Measurements from ENCODE around the gene GOLGA6L10. TPM values are rescaled to one million over a fixed set of nuclear protein-coding genes. Genes with fewer than 3 reads are reported as not detected.
A peak's percentile ranks its signal among the peaks of the same experiment; 100 is the strongest.
"Not testable (repeated sequence)": the region's sequence is repeated elsewhere in the genome, so short reads cannot be mapped to it uniquely, and the experiment has no call there.

The GOLGA6L10 gene
- total RNA-seq, 1 donor from 2014 or later = 1.5 TPM

DNA sequence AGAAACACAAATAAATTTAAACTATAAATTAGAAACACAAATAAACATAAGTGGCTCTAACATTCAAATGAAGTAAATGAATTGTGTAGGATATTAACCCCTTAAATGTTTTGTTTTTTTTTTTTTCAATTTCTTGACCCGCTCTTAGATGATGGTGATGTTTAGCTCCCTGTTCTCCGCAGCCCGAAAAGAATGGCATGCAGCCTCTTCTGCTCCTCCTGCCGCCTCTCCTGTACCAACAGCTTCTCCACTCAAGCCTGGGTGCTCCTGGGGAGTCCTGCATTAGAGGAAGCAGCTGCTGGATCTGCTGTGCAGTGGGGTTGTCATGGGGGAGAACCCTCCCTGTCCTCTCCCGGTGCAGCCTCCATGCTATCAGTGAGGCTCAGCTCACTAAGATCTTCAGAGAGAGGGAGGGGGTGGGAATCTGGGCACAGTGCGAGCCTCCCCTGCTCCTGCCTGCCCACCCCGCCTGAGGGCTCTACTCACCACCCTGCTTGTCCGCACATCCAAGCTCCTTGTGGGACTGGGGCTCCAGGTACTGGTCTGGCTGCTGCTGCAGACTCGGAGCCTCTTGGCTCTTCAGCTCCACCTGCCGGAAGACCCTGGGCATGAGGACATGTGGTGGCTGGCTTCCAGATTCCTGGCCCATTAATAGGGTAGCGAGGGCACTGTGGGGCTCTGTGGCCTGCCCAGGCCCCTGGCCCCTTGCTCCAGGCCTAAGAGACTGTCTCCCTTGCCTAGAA, 6.5 kb downstream of the GOLGA6L10 start:
- H3K9me3 ChIP-seq; H3K4me3 ChIP-seq; intact Hi-C loops (cut with DNase I); H3K27me3 ChIP-seq; H3K4me1 ChIP-seq; H3K36me3 ChIP-seq; H3K27ac ChIP-seq: not testable (repeated sequence)
- peak in 1 of 2 donors; percentile 67 for DNase-seq (ENCODE audit: low spot score in 2 of 2)
- TF ChIP-seq, protein P1, sequence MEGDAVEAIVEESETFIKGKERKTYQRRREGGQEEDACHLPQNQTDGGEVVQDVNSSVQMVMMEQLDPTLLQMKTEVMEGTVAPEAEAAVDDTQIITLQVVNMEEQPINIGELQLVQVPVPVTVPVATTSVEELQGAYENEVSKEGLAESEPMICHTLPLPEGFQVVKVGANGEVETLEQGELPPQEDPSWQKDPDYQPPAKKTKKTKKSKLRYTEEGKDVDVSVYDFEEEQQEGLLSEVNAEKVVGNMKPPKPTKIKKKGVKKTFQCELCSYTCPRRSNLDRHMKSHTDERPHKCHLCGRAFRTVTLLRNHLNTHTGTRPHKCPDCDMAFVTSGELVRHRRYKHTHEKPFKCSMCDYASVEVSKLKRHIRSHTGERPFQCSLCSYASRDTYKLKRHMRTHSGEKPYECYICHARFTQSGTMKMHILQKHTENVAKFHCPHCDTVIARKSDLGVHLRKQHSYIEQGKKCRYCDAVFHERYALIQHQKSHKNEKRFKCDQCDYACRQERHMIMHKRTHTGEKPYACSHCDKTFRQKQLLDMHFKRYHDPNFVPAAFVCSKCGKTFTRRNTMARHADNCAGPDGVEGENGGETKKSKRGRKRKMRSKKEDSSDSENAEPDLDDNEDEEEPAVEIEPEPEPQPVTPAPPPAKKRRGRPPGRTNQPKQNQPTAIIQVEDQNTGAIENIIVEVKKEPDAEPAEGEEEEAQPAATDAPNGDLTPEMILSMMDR (IDR thresholded peaks at IDR 0.05) = peak in 2 of 3 experiments; percentile 20 to 36

DNA sequence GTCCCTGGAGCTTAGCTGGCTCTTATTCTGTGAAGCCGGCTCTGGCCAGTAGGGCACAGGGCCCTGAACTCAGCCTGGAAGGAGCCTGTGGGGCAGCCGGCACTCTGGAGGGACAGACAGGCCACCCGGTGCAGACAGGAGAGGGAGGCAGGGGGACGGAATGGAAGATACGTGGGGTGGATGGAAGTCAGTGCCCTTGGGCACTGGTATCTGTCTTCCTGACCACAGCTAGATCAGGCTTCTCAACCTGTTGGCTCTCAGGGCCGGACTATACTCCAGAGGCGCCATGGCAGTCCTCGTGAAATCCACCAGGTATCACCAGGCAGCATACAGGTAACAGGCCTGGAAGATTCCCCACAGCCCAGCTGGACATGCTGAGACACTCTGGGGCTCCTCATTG, 10.7 kb downstream of the GOLGA6L10 start:
- H3K27me3 ChIP-seq; H3K36me3 ChIP-seq; H3K4me1 ChIP-seq; intact Hi-C loops (cut with DNase I); H3K27ac ChIP-seq; H3K9me3 ChIP-seq; H3K4me3 ChIP-seq: not testable (repeated sequence)
- peak in 1 of 2 donors; percentile 30 for DNase-seq (ENCODE audit: low spot score in 2 of 2)

DNA sequence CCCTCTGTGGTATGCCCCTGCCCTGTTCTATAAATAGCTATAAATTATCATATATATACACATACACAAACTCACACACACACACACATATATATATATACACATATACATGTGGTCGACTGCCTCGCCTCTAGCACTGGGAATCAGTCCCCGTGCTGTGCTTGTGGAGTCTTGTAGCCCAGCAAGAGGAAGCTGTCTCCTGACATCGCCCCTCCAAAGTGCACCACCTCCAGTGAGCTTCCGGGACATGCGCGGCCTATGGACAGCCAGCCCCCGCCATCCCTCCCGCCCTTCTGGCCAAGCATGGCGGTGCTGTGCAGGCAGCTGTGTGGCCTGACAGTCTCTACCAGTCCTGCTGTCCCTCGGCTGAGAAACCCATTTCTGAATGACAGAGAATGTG, 11.2 kb downstream of the GOLGA6L10 start:
- H3K4me3 ChIP-seq; intact Hi-C loops (cut with DNase I); DNase-seq (ENCODE audit: low spot score in 2 of 2); H3K27me3 ChIP-seq; H3K36me3 ChIP-seq; H3K27ac ChIP-seq; H3K9me3 ChIP-seq; H3K4me1 ChIP-seq: not testable (repeated sequence)

DNA sequence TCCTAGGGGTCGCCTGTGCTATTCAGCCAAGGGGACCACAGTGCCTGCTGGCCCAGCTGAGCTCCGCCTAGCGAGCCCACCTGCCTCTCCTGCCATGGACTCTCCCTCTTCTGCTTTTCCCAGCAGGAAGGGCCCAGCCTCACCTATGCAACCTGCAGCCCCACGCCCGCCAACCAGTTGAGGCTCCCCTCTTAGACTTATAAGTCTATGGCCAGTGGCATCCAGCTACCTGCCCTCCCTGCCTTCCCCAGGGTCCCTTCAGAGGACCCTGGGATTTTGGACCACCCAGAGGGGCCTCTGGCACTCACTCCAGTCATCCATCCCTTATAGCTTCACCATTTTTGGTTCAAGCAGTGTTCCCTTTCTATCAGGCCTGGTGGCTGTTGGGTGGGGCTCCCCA, 12.2 kb downstream of the GOLGA6L10 start:
- H3K4me1 ChIP-seq; H3K9me3 ChIP-seq; H3K36me3 ChIP-seq; H3K27ac ChIP-seq; intact Hi-C loops (cut with DNase I); H3K27me3 ChIP-seq; H3K4me3 ChIP-seq: not testable (repeated sequence)
- DNase-seq (ENCODE audit: low spot score in 2 of 2) = peak in 1 of 2 donors; percentile 39

DNA sequence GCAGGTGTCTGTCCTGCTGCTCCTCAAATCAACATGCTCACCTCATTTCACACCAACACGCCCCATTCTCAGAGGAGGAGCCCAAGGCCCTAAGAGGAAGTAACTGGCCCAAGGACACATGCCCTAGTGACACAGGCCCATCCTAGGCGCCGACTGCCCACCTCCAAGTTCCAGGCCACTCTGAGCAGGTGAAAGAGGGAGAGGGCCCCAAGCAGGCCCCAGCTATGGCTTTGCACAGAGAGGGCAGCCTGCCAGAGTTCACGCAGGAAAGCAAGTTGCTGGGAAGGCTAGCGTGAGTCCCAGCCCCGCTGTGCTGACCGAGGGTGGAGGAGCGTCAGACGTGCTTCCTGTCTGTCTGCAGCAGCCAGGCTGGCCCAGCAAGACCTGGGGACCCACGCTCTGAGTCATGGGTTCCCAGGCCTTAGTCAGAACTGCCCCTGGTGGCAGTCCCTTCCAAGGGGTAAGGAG, 13.1 kb downstream of the GOLGA6L10 start:
- H3K27ac ChIP-seq; H3K9me3 ChIP-seq; H3K4me3 ChIP-seq; intact Hi-C loops (cut with DNase I); H3K4me1 ChIP-seq; H3K27me3 ChIP-seq; H3K36me3 ChIP-seq: not testable (repeated sequence)
- peak in 1 of 2 donors; percentile 42 for DNase-seq (ENCODE audit: low spot score in 2 of 2)

DNA sequence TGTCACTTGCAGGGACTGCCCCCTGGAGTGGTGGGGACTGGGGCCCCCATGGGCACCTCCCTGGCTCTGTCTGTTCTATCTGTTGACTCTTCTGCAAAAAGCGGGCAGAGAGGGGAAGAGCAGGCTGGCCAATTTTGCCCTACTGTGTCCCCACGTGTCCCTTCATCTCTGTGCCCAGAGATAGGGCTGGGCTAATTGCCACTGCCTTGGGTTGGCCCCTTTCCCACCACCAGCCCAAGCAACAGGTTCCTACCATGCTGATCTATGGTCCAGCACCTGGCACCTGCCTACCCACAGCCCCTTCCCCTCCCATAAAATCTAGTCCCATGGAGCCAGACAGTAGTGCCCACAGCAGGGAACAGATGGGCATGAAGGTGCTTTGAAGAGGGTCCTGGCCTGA, 14.3 kb downstream of the GOLGA6L10 start:
- DNase-seq (ENCODE audit: low spot score in 2 of 2); H3K27ac ChIP-seq; H3K36me3 ChIP-seq; intact Hi-C loops (cut with DNase I); H3K27me3 ChIP-seq; H3K4me1 ChIP-seq; H3K4me3 ChIP-seq; H3K9me3 ChIP-seq: not testable (repeated sequence)

DNA sequence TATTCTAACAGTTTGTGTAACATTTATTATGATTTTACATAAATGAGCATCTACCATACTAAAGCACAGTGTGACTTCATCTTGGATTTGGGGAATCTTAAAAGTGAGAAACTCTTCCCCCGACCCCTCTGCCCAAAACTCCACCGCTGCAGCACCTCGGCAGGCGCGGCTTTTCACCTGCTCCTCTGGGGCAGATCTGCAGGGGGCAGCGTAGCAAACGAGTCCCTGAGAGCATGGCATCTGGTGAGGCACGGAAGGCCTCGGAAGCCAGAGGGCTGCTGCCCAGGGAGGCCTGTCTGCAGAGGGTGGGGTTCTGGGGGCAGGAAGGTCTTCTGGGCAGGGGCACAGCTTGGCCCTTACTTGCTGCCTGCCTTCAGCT, 14.7 kb downstream of the GOLGA6L10 start:
- H3K4me3 ChIP-seq; H3K9me3 ChIP-seq; H3K4me1 ChIP-seq; H3K36me3 ChIP-seq; H3K27ac ChIP-seq; H3K27me3 ChIP-seq; intact Hi-C loops (cut with DNase I): not testable (repeated sequence)
- DNase-seq (ENCODE audit: low spot score in 2 of 2) = peak in 1 of 2 donors; percentile 34

DNA sequence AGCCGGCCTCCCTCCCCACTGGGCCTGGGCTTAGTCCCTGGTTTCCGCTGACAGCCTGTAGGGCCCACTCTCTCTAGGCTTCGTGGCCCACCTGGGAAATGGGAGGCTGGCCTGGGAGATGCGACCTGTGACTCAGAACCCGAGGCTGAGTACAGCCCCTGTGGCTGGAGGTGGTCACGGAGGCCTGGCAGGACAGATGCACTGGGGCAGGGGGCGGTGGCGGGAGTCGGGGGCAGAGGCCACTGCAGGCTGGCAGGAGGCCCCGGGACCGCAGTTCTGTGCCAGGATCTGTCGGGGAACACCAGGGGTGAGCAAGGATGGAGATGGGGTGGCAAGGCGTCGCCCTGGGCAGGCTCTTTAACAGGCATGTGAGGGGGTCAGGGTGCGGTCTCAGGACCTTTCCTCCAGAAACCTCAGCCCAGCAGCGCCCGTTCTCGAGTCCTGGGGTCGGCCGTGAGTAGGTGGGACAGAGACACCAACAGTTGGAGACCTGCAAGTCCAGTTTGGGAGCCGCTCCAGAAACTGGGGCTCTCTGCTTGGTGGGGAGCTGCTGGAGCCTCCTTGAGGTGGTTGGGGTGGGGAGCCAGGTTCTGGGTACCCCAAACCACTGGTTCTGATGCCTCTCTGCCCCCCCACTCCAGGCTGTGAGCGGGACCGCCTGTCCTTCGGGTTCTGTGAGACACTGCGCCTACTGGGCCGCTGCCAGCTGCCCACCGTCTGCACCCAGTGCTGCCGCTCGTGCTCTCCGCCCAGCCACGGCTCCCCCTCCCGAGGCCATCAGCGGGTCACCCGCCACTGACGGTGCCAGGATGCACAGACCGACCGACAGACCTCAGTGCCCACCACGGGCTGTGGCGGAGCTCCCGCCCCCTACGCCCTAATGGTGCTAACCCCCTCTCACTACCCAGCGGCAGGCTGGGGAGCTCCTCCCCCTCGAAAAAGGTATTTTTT, 15.4 kb downstream of the GOLGA6L10 start:
- H3K27ac ChIP-seq; H3K27me3 ChIP-seq; intact Hi-C loops (cut with DNase I); H3K36me3 ChIP-seq; H3K4me1 ChIP-seq; H3K4me3 ChIP-seq; H3K9me3 ChIP-seq: not testable (repeated sequence)
- DNase-seq (ENCODE audit: low spot score in 2 of 2) = peak in 1 of 2 donors; percentile 56

DNA sequence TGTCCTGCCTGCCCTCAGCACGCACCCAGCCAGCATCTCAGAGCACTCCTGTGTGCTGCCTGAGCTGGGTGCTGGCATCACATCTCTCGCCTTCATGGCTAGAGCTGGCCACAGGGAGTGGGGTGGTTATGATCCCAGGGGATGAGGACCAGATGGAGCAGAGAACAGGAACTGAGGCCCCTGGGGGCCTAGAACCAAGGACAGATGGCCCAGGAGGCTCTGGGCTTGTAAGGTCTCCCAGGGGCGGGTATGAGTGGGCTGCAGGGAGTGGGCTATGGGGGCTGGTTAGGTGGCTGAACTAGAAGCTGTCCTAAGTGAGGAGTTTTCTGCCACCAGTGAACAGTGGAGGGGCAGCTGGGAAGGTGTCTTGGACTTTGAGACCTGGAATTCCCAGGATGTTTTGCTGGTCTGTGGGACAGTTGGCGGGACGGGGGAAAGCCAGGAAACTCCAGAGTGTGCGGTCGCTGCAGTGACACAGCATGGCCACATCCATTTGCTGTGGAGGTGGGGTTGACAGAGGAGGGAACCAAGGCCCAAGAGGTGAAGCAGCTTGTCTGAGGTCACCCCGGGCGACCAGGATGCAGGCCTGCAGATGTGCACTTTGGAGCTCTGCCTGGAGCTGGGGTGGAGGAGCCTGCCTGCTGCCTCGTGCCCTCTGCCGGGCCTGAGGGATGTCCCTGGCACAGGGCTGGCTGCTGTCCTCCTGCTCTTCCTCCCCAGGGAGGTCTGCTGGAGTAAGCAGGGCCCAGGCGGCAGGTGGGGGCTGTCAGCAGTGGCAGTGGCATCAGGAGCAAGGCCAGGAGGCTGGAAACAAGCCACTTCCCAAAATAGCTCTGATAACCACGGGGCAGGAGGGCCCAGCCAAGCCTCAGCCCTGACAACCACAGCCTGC, 16.3 kb downstream of the GOLGA6L10 start:
- H3K36me3 ChIP-seq; H3K27ac ChIP-seq; H3K4me1 ChIP-seq; H3K4me3 ChIP-seq; H3K27me3 ChIP-seq; H3K9me3 ChIP-seq; intact Hi-C loops (cut with DNase I): not testable (repeated sequence)
- DNase-seq (ENCODE audit: low spot score in 2 of 2) = peak in 1 of 2 donors; percentile 61

DNA sequence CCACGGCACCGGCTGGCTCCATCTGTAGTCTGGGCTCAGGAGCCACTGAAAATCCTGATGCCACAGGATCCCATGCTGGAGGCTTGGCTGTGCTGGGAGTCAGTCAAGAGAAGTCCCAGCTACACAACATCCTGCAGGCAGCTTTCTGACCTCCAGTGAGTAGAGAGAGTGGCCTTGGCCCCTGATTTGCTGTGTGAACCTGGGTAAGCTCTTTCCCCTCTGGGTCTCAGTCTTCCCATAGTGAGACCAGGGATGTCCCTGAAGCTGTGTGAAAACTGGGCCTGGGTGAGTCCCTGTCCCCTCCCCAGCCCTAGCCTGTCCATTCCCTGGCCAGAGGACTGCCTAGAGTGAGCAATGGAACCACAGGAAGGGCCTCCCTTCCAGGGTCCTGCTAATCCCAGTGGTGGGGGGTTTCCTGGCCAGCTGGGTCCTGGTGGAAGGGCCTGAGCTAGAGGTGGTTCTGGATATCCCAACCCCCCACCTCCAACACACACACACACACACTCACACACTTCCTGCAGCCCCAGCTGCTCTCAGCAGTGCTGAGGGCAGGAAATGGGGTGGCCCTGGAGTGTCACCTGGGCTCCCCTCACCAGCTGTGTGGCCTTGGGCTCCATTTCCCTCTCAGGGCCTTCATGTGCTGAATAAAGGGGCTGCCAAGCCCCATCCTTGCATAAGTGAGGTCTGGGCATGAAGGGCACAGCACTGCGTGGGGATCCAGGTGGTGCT, 17.5 kb downstream of the GOLGA6L10 start:
- H3K36me3 ChIP-seq; H3K27ac ChIP-seq; H3K9me3 ChIP-seq; H3K4me3 ChIP-seq; H3K4me1 ChIP-seq; DNase-seq (ENCODE audit: low spot score in 2 of 2); H3K27me3 ChIP-seq; intact Hi-C loops (cut with DNase I): not testable (repeated sequence)

DNA sequence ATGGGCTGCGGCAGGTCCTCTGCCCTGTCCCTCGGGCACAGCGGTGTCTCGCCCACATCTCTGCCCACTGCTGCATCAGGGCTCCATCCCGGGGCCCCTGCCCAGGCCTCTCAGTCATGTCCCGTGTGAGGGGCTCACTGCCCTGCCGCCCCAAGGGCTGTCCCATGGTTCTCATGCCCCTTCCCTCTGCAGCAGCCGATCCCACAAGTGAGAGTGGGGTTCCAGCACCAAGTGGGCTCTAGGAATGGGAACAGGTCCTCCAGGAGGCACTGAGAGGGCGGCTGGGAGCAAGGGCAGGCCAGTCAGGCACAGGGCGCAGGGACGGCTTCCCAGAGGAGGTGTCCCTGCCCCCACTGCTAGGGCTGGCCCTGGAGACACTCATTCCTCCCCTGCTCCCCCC, 18.4 kb downstream of the GOLGA6L10 start:
- intact Hi-C loops (cut with DNase I); H3K27me3 ChIP-seq; H3K9me3 ChIP-seq; H3K36me3 ChIP-seq; H3K4me1 ChIP-seq; H3K27ac ChIP-seq; DNase-seq (ENCODE audit: low spot score in 2 of 2); H3K4me3 ChIP-seq: not testable (repeated sequence)

DNA sequence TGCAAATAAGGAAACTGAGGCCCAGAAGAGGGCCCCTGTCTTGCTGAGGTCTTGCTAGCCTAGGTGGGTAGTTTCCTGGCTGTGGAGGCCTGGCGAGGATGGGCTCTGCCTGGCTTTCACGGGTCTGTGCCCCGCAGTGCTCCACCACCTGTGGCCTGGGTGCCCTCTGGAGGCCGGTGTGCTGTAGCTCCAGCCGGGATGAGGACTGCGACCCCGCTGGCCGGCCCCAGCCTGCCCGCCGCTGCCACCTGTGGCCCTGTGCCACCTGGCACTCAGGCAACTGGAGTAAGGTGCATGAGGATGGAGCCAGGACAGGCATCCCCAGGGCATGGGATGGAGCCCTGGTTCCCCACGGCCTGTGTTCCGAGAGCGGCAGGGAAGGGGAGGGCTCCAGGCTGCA, 20.2 kb downstream of the GOLGA6L10 start:
- H3K9me3 ChIP-seq; H3K27me3 ChIP-seq; H3K4me1 ChIP-seq; H3K27ac ChIP-seq; intact Hi-C loops (cut with DNase I); DNase-seq (ENCODE audit: low spot score in 2 of 2); H3K4me3 ChIP-seq; H3K36me3 ChIP-seq: not testable (repeated sequence)
